CD4-positive, alpha-beta T cell treated with Interleukin-17A for 4 hours (primary cell): ENCODE data around the gene SEL1L3.
"Not testable (repeated sequence)": the region's sequence is repeated elsewhere in the genome, so short reads cannot be mapped to it uniquely, and the experiment has no call there.

Source experiments
- DNase-seq: peaks from one replicate; pipeline ENCODE4 v3.0.0-alpha.2; 2020; ENCODE audit warnings: mixed read lengths

Gene SEL1L3

GRCh38 chr4:25862411-25863346 is at the start of gene SEL1L3:
Gene SEL1L3, minus strand, starts transcription at chr4:25862988. Its CDS starts 152 bp downstream, at chr4:25862836.
- peak; percentile 66 for DNase-seq

- DNase-seq, result no peak
These were observed 48.6 kb upstream of the SEL1L3 start for GRCh38 chr4:25911356-25911755.

- DNase-seq, result no peak
These were observed 45.7 kb upstream of the SEL1L3 start for GRCh38 chr4:25908491-25908901.

- not testable (repeated sequence) for DNase-seq
These were observed 43.3 kb upstream of the SEL1L3 start for GRCh38 chr4:25906113-25906512.

GRCh38 chr4:25905371-25905770 is 42.6 kb upstream of the SEL1L3 start:
- no peak for DNase-seq

- no peak for DNase-seq
These were observed 41.9 kb upstream of the SEL1L3 start for GRCh38 chr4:25904748-25905082.

GRCh38 chr4:25903900-25904747 is 41.3 kb upstream of the SEL1L3 start:
- DNase-seq, result no peak

- DNase-seq, result no peak
These were observed 38.2 kb upstream of the SEL1L3 start for GRCh38 chr4:25901030-25901430.

- no peak for DNase-seq
These were observed 37.5 kb upstream of the SEL1L3 start for GRCh38 chr4:25900310-25900709.

GRCh38 chr4:25896776-25897539 is 34.2 kb upstream of the SEL1L3 start:
- DNase-seq, result no peak

- DNase-seq, result no peak
These were observed 30.0 kb upstream of the SEL1L3 start for GRCh38 chr4:25892796-25893195.

GRCh38 chr4:25890571-25891485 is 28.0 kb upstream of the SEL1L3 start:
- no peak for DNase-seq

- no peak for DNase-seq
These were observed 27.1 kb upstream of the SEL1L3 start for GRCh38 chr4:25889589-25890503.

- no peak for DNase-seq
These were observed 26.0 kb upstream of the SEL1L3 start for GRCh38 chr4:25888781-25889180.

GRCh38 chr4:25884031-25884782 is 21.4 kb upstream of the SEL1L3 start:
- no peak for DNase-seq

- no peak for DNase-seq
These were observed 20.8 kb upstream of the SEL1L3 start for GRCh38 chr4:25883565-25883964.

- DNase-seq, result no peak
These were observed 19.4 kb upstream of the SEL1L3 start for GRCh38 chr4:25882226-25882625.

GRCh38 chr4:25881193-25881592 is 18.4 kb upstream of the SEL1L3 start:
- no peak for DNase-seq

GRCh38 chr4:25879991-25880651 is 17.3 kb upstream of the SEL1L3 start:
- no peak for DNase-seq
